ENCODE data around the gene SNRPB2.

Gene SNRPB2

GRCh38 chr20:16740365-16741072 lies 10.7 kb downstream of the SNRPB2 start:
- DNase-seq: no peak

- no peak for DNase-seq
Measured at GRCh38 chr20:16744178-16744807, 14.5 kb downstream of the SNRPB2 start.

- no peak for DNase-seq
Measured at GRCh38 chr20:16745204-16745603, 15.4 kb downstream of the SNRPB2 start.

- no peak for DNase-seq
Measured at GRCh38 chr20:16747291-16747811, 17.5 kb downstream of the SNRPB2 start.

- no peak for DNase-seq
Measured at GRCh38 chr20:16748308-16748900, 18.6 kb downstream of the SNRPB2 start, which contains the start of gene OTOR. Gene OTOR, plus strand, starts transcription at chr20:16748358. Its CDS starts 44 bp downstream, at chr20:16748402.

- no peak for DNase-seq
Measured at GRCh38 chr20:16749573-16749972, 19.7 kb downstream of the SNRPB2 start.

- no peak for DNase-seq
Measured at GRCh38 chr20:16752082-16752481, 22.3 kb downstream of the SNRPB2 start.

GRCh38 chr20:16752901-16753300 lies 23.1 kb downstream of the SNRPB2 start:
- no peak for DNase-seq

- no peak for DNase-seq
Measured at GRCh38 chr20:16758454-16759180, 28.8 kb downstream of the SNRPB2 start.

GRCh38 chr20:16759181-16759563 lies 29.3 kb downstream of the SNRPB2 start:
- DNase-seq: no peak

GRCh38 chr20:16760431-16761304 lies 30.8 kb downstream of the SNRPB2 start:
- no peak for DNase-seq

GRCh38 chr20:16761305-16761829 lies 31.5 kb downstream of the SNRPB2 start:
- DNase-seq: peak; percentile 58

- DNase-seq: no peak
Measured at GRCh38 chr20:16764560-16764959, 34.7 kb downstream of the SNRPB2 start.

- DNase-seq: no peak
Measured at GRCh38 chr20:16771213-16771612, 41.4 kb downstream of the SNRPB2 start.

GRCh38 chr20:16775961-16776360 lies 46.1 kb downstream of the SNRPB2 start:
- DNase-seq: no peak

- DNase-seq: no peak
Measured at GRCh38 chr20:16777126-16777525, 47.3 kb downstream of the SNRPB2 start.

GRCh38 chr20:16778159-16778558 lies 48.3 kb downstream of the SNRPB2 start:
- DNase-seq: no peak

GRCh38 chr20:16781496-16781895 lies 51.7 kb downstream of the SNRPB2 start:
- no peak for DNase-seq

GRCh38 chr20:16785226-16785625 lies 55.4 kb downstream of the SNRPB2 start:
- DNase-seq: no peak

Data from activated CD4-positive, alpha-beta T cell treated with anti-CD3 and anti-CD28 coated beads, Interleukin-2, amount 50 U/mL, for 16 hours (primary cell).